GM21390 (cell line): ENCODE measurements around the gene DGKA.
"Not testable (repeated sequence)": the region's sequence is repeated elsewhere in the genome, so short reads cannot be mapped to it uniquely, and the experiment has no call there.

Source experiments
- ATAC-seq: cut with Tn5 transposase; IDR thresholded peaks from one replicate; pipeline ENCODE4 v1.9.1; 2021; ENCODE audit not compliant: unreplicated experiment

Gene DGKA

GRCh38 chr12:55966408-55967281 lies 35.7 kb downstream of the DGKA start, which contains the start of gene CDK2:
Gene CDK2 (plus strand): TSS chr12:55966830. CDS start chr12:55967009, 179 bp downstream.
- ATAC-seq: peak; percentile 91

- ATAC-seq: no peak
Measured at GRCh38 chr12:55969356-55969755, 38.4 kb downstream of the DGKA start.

GRCh38 chr12:55970775-55971174 lies 39.8 kb downstream of the DGKA start:
- no peak for ATAC-seq

- ATAC-seq: no peak
Measured at GRCh38 chr12:55972042-55972441, 41.1 kb downstream of the DGKA start.

- no peak for ATAC-seq
Measured at GRCh38 chr12:55972456-55972855, 41.5 kb downstream of the DGKA start.

- no peak for ATAC-seq
Measured at GRCh38 chr12:55972911-55973598, 42.1 kb downstream of the DGKA start.

- ATAC-seq: peak; percentile 92
Measured at GRCh38 chr12:55973599-55974307, 42.8 kb downstream of the DGKA start, which contains the start of gene RAB5B. Gene RAB5B (plus strand): TSS chr12:55974078. CDS start chr12:55986961, 12,883 bp downstream.

GRCh38 chr12:55974308-55974730 lies 43.4 kb downstream of the DGKA start:
- ATAC-seq: peak; percentile 13

- no peak for ATAC-seq
Measured at GRCh38 chr12:55978393-55978792, 47.4 kb downstream of the DGKA start.

- ATAC-seq: no peak
Measured at GRCh38 chr12:55979069-55979468, 48.1 kb downstream of the DGKA start.

GRCh38 chr12:55981882-55982281 lies 50.9 kb downstream of the DGKA start:
- not testable (repeated sequence) for ATAC-seq

GRCh38 chr12:55982319-55982936 lies 51.5 kb downstream of the DGKA start:
- ATAC-seq: peak; percentile 77

GRCh38 chr12:55983232-55983842 lies 52.4 kb downstream of the DGKA start:
- no peak for ATAC-seq

- ATAC-seq: no peak
Measured at GRCh38 chr12:55984861-55985260, 53.9 kb downstream of the DGKA start.

- no peak for ATAC-seq
Measured at GRCh38 chr12:55985341-55985740, 54.4 kb downstream of the DGKA start.

- not testable (repeated sequence) for ATAC-seq
Measured at GRCh38 chr12:55985976-55986375, 55.0 kb downstream of the DGKA start.

GRCh38 chr12:55991110-55991509 lies 60.1 kb downstream of the DGKA start:
- ATAC-seq: no peak

- ATAC-seq: no peak
Measured at GRCh38 chr12:55993230-55993853, 62.4 kb downstream of the DGKA start.

GRCh38 chr12:55995366-55995765 lies 64.4 kb downstream of the DGKA start:
- ATAC-seq: no peak

GRCh38 chr12:55996201-55996714 lies 65.3 kb downstream of the DGKA start:
- ATAC-seq: no peak
